ENCODE results near the gene CYP8B1. TPM values are rescaled to one million over a fixed set of nuclear protein-coding genes. Genes with fewer than 3 reads are reported as not detected.

CYP8B1 gene
- total RNA-seq, 1 donor from 2014 or later, result not detected

DNA sequence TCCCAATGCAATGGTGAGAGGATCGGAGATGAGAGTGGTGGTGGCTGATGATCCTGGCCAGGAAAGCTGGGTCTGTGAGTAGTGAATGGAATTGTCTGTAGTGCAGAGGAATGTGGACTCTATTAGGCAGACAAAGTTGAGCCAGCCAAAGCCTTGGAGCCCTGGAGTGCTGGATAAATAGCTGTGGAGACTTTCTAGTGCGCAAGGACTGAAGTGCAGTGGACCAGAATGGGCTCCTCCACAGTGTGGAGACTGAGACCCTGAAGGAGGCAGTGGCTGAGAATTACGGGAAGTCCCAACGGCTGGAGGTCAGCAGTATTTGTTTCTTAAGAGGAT, 31.1 kb upstream of the CYP8B1 start:
- Mint-ChIP-seq H3K27ac (no peak overlapping the region), H3K4me3 (no peak overlapping the region), H3K4me1 (no peaks in the 10 kb centered on the region), H3K9me3 (peaks cover 16% of the 10 kb centered on the region), H3K36me3 (no peaks in the 10 kb centered on the region), H3K27me3 (ENCODE audit: low read depth) (peaks cover 35% of the 10 kb centered on the region)
- DNase-seq (ENCODE audit: low spot score in 2 of 2, unreplicated experiment in 2 of 2), result no peak
- TF ChIP-seq, protein P1, sequence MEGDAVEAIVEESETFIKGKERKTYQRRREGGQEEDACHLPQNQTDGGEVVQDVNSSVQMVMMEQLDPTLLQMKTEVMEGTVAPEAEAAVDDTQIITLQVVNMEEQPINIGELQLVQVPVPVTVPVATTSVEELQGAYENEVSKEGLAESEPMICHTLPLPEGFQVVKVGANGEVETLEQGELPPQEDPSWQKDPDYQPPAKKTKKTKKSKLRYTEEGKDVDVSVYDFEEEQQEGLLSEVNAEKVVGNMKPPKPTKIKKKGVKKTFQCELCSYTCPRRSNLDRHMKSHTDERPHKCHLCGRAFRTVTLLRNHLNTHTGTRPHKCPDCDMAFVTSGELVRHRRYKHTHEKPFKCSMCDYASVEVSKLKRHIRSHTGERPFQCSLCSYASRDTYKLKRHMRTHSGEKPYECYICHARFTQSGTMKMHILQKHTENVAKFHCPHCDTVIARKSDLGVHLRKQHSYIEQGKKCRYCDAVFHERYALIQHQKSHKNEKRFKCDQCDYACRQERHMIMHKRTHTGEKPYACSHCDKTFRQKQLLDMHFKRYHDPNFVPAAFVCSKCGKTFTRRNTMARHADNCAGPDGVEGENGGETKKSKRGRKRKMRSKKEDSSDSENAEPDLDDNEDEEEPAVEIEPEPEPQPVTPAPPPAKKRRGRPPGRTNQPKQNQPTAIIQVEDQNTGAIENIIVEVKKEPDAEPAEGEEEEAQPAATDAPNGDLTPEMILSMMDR (IDR thresholded peaks at IDR 0.05; ENCODE audit: unreplicated experiment), result no peak

DNA sequence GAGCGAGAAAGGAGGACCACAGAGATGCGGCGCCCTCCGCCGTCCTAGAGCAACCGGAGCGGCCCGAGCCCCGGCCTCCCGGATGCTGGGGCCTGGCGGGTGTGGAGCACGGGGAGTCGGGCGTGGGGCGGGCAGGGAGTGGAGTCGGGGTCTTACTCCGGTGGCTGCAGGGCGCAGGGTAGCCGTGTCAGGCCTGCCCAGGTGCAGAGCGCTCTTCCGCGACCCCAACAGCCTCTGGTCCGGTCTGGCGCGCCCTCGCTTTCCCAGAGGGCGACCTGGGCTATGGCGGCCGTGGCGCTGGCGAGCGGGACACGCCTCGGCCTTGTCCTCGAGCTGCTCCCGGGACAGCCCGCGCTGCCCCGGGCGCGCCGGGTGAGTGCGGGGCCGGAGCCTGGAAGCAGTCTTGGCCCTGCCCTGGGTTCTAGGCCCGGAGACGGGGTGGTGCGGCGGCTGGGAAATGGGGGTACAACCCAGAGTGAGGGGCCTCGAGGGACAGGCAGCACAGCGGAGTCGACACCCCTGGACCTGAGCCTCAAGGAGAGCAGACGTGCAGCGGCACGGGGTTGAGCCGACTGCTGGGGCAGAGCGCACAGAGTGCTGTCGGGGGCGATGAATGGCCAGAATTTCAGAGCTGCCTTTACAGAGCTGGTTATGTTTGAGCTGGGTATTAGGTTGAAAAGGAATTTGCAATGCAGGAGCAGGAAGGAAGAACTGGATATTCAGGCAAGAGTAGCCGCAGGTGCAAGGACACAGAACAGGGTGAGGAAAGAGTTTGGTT, 30.6 kb upstream of the CYP8B1 start, which contains the start of gene ZNF662:
ZNF662 (plus strand) TSS at position 73 of the 778 bp plus-strand sequence. CDS start 1,973 bp downstream, outside the sequence.
- H3K27ac Mint-ChIP-seq, result no peak within 1 kb of the TSS
- H3K4me3 Mint-ChIP-seq, result no peak within 1 kb of the TSS
- H3K4me1 Mint-ChIP-seq, result no peaks in the 10 kb centered on the region
- DNase-seq (ENCODE audit: low spot score in 2 of 2, unreplicated experiment in 2 of 2), result no peak
- H3K36me3 Mint-ChIP-seq, result no peaks in the 10 kb centered on the region
- TF ChIP-seq, protein P1 (IDR thresholded peaks at IDR 0.05; ENCODE audit: unreplicated experiment), result no peak
- H3K27me3 Mint-ChIP-seq (ENCODE audit: low read depth), result peaks cover 35% of the 10 kb centered on the region
- peaks cover 11% of the 10 kb centered on the region for H3K9me3 Mint-ChIP-seq

DNA sequence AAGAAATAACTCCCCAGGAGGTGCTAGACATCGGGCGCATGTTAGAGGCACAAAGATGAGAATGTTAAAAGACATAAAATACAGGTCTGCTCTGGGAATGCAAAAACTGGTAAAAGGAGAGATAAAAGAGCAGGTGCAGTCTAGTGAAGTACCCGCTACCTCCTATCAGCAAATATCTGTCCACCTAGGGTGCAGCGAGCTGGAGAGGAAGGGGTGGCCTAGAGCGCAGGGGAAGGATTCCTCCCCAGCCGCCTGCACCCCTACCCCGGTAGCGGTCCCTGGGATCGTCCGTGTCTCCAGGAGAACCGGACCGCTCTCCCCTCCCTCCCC, 30.0 kb upstream of the CYP8B1 start:
- DNase-seq (ENCODE audit: low spot score in 2 of 2, unreplicated experiment in 2 of 2), result no peak
- Mint-ChIP-seq H3K4me3 (no peak overlapping the region), H3K4me1 (no peaks in the 10 kb centered on the region), H3K36me3 (no peaks in the 10 kb centered on the region), H3K27ac (no peak overlapping the region), H3K9me3 (peaks cover 8% of the 10 kb centered on the region), H3K27me3 (ENCODE audit: low read depth) (peaks cover 35% of the 10 kb centered on the region)
- TF ChIP-seq, protein P1 (IDR thresholded peaks at IDR 0.05; ENCODE audit: unreplicated experiment), result no peak

DNA sequence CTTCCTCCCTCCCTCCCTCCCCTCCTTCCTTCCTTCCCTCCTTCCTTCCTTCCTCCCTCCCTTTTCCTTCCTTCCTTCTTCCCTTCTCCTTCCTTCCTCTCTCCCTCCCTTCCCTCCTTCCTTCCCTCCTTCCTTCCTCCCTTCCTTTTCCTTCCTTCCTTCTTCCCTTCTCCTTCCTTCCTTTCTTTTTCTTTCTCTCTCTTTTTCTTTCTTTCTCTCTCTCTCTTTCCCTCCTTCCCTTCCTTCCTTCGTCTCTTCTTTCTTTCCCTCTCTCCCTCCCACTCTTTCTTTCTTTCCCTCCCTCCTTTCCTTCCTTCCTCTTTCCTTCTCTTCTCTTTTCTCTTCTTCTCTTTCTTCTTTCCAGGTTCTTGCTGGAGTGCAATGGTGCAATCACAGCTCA, 28.4 kb upstream of the CYP8B1 start:
- no peak overlapping the region for H3K4me3 Mint-ChIP-seq
- TF ChIP-seq, protein P1 (IDR thresholded peaks at IDR 0.05; ENCODE audit: unreplicated experiment), result no peak
- peaks cover 35% of the 10 kb centered on the region for H3K27me3 Mint-ChIP-seq (ENCODE audit: low read depth)
- no peaks in the 10 kb centered on the region for H3K4me1 Mint-ChIP-seq
- H3K36me3 Mint-ChIP-seq, result no peaks in the 10 kb centered on the region
- H3K27ac Mint-ChIP-seq, result no peak overlapping the region
- DNase-seq (ENCODE audit: low spot score in 2 of 2, unreplicated experiment in 2 of 2), result no peak
- H3K9me3 Mint-ChIP-seq, result peaks cover 3% of the 10 kb centered on the region

DNA sequence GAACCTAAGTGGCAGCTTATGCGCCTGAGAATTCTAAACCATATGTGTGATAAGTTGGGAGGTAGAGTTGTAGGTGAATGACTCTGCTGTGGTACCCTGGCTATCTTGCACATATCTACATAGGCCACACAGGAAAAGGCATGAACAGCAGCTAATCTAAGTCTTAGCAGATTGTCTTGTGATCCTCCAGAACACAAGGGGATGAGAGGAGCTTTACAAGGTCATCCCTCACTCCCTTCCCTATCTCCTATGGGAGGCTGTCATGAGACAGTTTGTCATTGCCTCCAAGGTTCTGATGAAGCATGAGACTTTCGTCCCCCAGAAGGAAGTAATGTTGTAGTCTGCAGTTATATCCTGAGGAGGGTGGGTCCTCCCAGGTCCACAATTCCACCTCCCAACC, 26.6 kb upstream of the CYP8B1 start:
- TF ChIP-seq, protein P1 (IDR thresholded peaks at IDR 0.05; ENCODE audit: unreplicated experiment), result no peak
- H3K27ac Mint-ChIP-seq, result no peak overlapping the region
- H3K4me3 Mint-ChIP-seq, result no peak overlapping the region
- no peaks in the 10 kb centered on the region for H3K36me3 Mint-ChIP-seq
- no peak for DNase-seq (ENCODE audit: low spot score in 2 of 2, unreplicated experiment in 2 of 2)
- H3K27me3 Mint-ChIP-seq (ENCODE audit: low read depth), result peaks cover 35% of the 10 kb centered on the region
- H3K4me1 Mint-ChIP-seq, result no peaks in the 10 kb centered on the region
- H3K9me3 Mint-ChIP-seq, result peaks cover 3% of the 10 kb centered on the region

Data from mesothelial cell of epicardium (in vitro differentiated cells).